G401.6 (cell line): ENCODE results near the gene RAI1.

Experiments used
- FAIRE-seq: peaks from 2 replicates; lab custom pipeline; 2012; peaks lifted over from hg19 to GRCh38; lab: Jason Lieb, UNC

Gene RAI1

DNA sequence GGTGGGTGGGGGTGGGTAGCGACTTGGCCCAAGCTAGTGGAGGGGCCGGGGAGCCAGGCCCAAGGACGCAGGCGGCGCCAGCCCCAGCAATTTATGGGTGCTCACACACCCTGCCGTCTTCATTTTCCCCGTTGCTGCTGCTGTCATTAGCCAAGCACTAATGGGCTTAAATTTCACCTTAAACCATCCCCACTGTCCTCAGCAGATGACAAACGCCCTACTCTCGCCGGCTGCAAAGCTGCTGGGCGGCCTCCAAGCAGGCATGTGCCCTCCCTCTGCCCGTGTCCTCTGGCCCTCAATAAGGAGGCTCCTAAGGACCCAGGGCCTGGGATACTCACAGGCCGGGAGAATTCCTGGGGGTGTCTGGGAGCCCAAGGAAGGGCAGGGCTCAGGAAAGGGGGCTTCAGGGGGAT is 89.4 kb downstream of the RAI1 start:
- no peak for FAIRE-seq

- no peak for FAIRE-seq
Measured at GRCh38 chr17:17771498-17772201, 90.4 kb downstream of the RAI1 start.

GRCh38 chr17:17772231-17772630 is 91.0 kb downstream of the RAI1 start:
- FAIRE-seq = no peak

DNA sequence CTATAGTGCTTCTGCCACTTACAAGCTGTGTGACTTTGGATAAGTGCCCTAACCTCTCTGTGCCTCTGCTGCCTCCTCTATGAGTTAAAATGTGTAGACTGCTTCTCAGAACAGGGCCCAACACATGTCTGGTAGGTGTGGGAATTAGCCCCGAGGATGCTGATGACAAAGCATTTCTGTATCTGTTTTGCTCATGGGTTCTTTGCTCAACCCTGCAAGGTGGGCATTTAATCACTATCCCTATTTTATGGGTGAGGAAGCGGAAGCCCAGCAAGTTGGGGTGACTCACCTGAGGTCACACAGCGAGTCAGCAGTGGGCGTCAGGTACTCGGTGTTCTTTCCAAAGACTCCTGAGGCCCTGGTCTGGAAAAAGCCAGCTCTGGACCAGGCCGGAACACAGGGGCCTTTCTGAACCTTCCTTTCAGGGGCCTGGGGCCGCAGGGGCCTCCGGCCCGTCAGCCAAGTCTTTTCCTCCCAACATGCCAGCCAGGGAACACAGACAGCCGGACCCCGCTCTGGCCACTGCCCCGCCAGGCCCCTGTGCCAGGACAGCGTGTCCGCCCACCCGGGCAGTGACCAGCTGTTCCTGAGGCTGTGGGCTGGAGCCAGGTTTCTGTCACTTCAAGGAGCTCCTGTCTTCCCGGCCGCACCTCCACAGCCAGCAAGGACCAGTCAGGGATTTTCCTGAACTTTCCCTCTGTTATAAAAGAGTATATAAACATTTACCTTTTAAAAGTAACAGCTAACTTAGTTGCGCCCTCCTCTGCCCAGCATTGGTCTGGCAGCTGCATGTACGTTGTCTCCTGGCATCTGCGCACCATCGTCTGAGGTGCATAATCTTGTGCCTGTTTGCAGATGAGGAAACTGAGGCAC is 93.0 kb downstream of the RAI1 start:
- peak; percentile 94 for FAIRE-seq

DNA sequence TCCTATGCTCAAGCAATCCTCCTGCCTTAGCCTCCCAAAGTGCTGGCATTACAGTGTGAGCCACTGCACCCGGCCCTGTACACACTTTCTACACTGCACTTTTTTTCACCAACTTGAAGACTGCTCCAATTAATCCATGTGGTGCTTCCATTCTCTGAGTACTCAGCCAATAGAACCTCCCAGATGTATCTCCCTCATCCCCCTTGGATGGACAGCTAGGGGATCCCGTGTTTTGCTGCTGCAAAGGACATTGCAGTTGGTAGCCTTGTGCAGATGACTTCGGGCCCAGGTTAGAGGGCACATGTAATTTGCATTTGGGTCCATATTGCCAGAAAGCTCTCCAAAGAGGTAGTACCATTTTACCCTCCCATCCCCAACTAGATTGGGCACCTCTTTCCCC is 95.6 kb downstream of the RAI1 start:
- no peak for FAIRE-seq

DNA sequence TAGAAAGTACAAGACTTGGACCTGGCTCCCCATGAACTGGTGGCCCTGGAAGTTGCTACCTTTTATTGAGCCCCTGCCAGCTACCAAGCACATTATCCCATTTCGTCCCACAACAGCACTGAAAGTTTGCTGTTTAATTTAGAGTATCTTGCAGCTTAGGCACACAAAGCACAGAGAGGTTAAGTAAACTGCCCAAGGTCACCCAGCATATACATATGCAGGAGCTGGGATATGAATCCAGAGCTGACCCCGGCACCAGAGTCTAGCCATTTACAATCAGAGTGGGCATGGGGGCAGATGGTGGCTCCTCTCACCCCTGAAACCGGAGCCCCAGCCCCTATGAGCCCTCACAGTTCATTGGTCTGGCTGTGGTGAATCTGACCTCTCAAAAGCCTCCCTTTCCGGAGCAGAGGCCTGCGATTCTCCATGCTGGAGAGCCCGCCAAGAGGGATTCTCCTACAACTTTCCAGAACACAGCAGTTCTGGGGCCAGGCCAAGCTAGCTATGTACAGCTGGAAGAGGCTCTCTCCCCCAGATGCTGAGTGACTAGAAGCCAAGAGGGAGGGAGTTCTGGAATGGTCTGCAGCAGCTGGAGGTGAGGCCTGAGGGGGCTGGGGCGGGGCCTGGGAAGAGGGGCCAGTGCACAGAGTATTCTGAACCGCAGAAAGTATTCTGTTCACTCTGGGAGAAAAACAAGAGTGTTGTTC is 97.2 kb downstream of the RAI1 start:
- FAIRE-seq = no peak

GRCh38 chr17:17779015-17779611 is 97.9 kb downstream of the RAI1 start:
- no peak for FAIRE-seq

DNA sequence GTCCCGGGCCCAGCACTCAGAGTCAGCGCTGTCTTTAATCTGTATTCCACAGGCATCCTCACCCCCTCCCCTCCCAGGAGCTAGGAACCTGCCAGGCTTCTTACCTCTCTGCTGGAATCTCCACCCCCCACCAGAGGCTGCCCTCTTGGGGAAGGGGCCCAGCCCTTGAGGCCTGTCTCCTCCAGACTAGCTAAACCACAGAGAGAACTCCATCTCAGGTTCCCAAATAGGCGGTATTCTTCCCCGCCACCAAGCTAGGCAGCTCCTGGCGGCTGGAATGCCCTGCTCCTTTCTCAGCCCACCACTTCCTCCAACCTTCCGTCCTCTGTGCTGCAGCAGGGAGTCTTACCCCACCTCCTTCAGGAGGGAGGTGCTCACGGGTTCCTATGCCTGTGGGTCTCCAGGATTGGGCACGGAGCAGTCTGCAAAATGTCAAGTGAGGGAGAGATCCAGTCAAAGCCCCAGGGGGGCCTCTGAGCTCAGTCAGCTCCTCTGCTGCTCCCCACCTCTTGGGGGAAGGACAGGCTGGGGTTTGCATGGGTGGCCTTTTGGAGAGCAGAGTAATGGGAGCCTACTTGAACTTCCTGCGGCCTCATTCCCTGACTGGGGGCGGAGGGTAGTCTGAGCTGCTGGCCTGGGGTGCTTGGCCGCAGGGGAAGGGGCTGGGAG is 99.8 kb downstream of the RAI1 start:
- FAIRE-seq = peak; percentile 79

- FAIRE-seq = no peak
Measured at GRCh38 chr17:17781591-17782496, 100.6 kb downstream of the RAI1 start.

DNA sequence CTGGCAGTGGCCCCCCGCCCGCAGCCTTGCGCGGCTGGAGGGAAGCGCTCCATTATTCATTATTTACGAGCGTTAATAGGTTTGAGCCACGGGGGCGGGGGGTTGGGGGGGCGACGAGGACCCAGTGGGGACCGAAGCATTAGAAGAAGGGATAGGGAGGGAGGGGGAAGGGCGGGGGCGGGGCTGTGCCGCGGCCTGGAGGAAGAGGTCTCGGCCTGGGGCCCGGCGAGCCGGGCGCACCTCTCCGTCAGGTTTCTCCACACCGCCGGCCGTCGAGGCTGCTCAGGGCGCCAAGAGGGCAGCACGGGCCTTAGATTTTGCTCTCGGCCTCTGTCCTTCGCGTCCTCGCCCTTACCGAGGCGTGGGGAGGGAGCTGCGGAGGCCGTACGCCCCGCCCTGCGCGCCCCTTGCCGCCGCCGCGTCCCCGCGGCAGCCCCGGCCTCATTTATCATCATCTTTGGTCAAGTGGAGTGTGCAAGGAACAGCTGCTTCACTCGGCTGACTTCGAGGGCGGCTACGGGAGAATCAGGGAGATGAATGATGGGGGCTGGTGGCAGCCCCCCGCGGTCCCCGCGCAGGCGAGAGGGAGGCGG is 101.4 kb downstream of the RAI1 start:
- no peak for FAIRE-seq

DNA sequence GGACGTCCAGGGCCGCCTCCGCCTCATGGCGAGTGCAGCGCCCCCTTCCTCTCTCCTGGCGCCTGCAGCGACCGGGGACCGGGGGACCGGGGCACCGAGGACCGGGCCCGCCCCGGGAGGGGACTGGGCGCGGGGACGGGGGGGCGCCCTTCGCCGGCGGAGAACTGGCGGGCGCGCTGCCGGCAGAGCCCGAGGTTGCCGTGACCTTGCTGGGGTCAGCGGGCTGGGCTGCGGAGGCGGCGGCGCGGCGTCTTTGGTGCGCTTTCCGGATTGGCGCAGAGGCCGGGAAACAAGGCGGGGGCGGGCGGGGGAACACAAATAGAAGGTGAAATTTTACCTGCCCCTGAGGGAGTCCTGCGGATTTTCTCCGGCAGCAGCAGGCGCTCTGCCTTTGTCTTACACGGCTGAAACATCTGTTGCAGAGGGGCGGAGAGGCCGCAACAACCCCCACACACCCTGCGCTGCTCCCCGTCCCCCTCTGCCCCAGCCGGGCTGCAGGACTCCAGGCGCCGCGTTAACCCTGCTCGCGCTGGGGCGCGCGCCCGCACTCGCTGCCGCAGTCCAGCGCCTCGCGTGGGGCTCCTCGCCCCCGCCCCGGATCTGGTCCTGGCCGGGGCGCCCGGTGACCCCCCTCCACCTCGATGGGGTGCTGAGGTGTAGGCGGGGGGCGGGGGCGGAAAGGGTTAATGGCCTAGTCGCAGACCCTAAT is 102.0 kb downstream of the RAI1 start:
- no peak for FAIRE-seq

DNA sequence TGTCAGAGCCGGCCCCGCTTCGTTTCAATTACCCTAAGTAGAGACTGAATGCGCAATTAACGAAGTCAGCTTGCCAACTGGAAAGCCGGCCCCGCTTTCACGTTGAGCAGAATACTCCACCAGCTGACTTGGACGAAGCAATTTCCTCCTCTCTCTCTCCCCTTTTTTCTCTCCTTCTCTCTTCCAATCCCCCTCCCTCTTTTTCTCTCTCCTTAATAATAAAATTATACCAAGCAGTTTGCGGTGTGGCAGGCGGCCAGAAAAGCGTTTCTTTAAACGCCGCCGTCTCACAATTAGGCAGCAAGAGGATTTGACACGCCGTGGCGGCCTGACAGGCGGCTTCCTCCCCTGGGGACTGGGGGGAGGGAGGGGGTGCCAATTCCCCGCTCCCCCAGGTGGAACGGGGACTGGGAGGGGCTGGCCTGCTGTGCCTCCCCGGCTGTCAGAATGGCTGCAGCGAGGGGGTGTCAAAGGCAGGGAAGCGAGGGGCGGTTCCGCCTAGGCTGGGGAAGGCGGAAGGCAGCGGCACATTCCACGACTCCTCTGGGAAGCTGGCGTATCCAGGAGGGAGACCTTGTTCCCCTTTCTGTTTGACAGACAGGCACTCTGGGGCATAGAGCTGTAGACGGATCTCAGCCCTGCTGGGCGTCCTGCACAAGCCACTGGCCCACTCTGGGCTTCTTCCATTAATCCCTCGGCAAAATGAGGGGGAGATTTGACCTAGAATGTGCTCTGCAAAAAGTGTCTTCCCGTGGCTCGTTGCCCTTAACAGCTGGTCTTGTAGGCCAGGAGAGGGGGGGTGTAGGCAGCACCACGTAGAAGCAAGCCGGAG is 102.8 kb downstream of the RAI1 start:
- FAIRE-seq = no peak

- peak; percentile 15 for FAIRE-seq
Measured at GRCh38 chr17:17784657-17785267, 103.5 kb downstream of the RAI1 start.

- FAIRE-seq = no peak
Measured at GRCh38 chr17:17785407-17785806, 104.1 kb downstream of the RAI1 start.

GRCh38 chr17:17786998-17787397 is 105.7 kb downstream of the RAI1 start:
- no peak for FAIRE-seq

DNA sequence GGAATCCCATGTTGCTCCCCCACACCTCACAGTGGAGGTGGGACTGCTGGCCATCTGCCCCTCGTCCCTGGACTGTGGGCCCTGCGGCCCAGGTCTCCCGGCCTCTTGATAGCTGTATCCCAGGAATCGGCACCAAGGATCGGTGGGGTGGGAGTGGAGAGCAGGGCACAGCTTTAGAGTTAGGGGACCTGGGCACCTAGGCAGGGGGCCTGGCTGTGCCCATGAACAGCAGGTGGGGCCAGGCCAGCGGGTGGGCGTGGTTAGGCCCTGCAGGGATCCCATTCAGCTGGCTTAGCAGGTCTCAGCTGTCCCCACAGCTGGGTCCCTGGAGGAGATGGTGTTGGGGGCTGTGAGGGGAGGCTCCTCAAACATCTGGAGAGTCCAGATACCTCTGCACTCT is 106.3 kb downstream of the RAI1 start:
- FAIRE-seq = no peak

DNA sequence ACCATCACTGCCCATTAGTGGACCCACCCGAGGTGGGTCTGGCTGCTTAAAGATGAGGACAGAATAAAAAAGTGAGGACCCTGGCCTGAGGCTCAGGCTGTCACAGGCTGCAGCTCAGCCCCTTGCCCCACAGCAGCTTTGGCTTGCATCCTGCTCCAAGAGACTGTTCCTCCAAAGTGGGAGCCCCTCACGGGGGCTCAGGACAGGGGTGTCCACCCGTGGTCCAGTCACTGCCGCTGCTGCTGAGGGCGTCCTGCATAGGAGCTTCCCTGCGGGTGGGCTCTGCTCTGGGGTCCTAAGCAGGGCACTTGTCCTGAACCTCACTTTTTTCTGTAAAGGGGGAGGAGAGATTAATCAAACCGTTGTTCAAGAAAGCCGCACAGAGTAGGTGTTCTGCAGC is 107.7 kb downstream of the RAI1 start:
- no peak for FAIRE-seq

DNA sequence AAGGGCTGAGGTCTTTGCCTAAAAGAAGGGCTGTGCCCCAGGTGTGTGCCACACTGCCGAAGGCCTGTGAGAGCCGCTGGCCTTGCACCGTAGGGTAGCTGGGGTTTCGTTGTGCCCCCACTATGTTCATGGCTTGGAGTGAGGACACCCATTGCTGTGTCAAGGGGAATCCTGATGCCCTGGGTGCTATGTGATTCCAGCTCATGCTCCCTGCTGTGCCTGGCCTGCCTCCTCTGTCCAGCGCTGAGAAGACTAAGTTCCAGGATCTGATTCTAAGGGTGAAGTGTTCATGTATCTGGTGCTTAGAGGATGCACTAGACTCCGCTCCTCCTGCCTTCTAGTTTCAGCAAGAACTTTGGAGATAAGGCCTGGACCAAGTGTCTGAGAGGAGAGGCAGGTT is 108.2 kb downstream of the RAI1 start:
- no peak for FAIRE-seq
